Measurements from ENCODE around the gene FLAD1.

The FLAD1 gene

DNA sequence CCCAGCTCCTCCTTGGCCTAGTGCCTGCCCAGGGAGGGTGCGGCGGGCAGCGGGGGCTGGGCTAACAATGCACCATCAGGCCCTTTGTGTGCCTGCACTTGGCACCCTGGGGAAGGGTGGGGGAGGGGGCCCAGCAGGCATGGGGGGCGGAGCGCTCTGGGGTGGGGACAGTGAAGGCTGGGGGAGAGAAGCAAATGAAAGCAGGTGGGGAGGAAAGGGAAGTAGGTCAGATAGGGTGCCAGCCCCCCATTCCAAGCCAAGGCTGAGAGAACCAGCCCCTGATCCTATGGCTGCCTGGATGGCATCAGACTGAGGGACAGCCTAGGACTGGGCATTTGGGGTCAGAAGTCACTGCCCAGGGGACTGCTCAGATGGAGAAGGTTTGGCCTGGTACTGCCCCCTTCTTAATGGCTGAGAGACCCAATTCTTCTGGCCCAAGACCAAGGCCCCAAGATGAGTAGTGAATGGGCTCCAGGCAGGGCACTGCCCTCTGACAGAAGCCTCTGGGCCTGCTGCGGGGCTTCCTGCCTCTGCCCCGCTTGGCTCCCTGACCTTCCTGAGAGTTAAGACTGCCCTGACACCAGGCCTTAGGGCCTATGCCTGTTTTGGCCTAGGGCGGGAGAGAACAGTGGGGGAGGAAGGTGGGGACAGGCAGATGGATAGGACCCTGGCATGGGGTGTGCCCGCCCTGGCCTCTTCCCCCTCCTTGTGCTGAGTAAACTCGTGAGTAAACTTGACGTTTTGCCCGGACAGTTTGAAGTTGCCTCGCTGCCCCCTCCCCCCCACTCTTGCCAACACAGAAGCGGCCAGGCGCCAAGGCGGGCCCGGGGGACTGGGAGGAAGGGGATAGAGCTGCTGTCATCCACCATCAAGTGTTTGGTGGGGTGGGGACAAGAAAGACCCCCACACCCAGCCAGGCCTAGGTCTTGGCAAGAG, 22.2 kb downstream of the FLAD1 start:
- DNase-seq: no peak

DNA sequence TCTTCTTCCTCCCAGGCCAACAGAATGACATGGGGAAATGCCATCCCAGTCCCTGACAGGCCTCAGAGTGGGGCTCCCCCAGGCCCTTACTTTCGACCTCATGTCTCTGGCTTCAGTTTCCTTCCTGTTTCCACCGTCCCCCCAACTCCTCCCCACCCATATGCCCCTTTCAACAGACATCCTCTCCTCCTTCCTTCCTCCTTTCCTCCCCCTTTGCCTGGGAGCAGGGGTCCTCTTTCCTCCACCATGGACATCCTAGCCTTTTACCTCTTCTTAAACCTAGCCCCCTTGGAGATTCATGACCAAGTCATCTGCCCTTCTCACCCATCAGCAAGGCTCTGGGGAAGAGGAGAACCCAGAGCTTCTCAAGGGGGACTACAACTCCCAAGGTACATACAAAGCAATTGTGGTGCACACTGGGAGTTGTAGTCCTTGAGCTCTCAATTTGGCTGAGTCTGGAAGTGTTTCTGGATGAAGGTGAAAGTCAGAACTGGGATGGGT, 23.5 kb downstream of the FLAD1 start:
- no peak for DNase-seq

DNA sequence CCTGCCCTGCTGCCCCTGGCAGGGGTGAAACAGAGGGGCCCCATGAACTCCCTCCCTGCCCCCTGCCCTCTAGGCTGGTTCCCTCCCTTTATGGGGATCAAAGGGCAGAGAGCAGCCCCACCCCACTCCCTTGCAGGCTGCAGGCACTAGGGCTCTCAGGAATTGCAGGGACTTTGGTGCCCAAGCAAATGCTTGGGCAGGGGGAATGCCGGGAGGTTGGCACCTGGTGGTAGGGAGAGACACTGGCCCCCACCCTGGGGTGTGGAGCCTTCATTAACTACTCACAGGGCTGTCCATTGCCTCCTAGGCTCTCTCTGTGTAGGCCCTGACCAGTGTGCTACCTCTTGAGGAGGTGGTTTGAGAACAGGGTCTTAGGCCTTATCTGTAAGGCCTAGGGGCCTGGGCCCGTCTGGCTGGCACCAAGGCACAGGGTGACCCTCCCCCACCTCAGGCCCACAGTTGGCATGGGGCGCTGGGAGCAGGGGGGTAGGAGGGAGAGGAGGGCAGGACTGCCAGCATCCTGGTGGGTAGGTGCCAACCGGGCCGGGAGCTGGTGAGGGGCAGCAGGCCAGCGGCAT, 24.2 kb downstream of the FLAD1 start:
- DNase-seq: no peak

DNA sequence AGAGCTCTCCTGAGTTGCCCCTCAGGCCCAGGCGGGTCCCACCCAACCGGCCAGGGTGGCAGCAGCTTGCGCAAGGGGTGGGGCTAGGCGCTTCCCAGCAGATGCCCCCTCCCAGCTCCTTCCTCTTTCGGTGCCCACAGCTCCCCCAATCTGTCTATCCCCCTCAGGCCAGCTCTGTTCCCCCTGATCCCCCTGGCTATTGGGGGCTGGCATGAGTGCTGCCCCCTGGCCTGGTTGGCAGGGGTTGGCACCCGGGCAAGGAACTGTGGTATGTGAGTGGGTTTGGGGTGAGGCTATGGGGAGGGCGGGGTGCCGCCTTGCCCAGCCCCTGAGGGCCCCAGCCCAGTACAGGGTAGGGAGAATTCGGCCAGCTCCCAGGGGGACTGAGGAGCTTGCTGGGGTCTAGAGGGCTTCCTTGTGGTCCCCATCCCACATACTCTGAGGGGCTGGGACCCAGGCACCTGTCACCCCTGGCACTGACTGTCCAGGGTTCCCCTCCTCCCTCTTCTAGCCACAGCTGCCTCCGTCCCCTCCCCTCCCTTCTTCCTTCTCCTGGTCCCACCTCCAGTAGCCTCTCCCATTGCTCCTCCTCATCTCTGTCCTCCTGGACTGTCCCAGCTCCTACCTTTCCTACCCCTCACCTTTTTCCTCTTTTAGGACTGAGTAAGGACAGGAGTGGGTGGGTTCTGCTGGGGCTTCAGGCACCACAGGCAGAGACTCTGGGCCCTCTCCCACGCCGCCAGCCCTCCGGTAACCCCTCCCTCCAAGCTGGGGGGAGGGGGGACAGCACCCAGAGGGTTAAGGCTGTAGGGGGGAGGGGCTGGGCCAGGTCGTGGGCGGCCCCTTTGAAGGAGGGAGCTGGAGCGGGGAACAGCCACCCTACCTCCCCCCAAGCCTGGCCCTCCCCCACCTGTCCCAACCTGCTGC, 25.1 kb downstream of the FLAD1 start:
- no peak for DNase-seq

DNA sequence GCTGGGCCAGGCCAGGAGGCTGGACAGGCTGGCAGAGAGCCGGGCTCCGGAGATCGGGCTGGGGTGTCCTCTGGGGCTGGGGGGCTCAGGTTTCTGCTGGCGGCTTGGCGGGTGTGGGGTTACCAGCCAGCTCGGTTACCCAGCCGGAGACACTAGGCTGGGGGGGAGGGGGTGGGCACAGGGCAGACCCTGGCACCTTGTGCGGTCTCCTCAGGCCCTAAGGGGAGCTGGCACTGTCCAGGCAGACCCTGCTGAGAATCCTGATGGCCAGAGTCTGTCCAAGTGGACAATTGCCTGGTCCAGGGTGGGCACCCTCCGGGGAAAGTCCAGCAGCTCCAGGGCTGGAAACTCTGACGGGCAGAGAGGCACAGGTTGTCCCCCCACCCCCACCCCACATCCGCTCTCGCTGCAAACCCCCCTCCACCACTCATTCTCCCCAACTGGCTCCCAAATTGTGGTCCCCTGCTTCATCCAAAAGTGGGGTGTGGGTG, 26.1 kb downstream of the FLAD1 start:
- no peak for DNase-seq

DNA sequence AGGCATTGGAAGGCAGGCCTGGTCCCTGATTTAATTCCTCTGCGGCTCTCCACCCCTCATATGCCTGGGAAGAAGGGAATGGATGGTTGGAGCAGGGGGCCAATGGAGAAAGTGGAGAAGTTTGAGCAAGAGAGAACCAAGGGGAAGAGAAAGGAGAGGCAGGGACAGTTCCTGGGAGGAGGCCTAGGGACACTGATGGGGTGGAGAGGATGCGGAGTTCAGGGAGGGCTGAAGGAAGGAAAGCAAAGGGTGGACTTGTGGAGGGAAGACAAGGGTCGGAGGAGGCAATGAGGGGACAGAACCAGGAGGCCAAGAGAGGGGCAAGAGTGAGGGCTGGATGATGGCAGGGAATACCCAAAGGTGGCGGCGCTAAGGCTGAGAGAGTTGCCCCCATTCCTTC, 26.6 kb downstream of the FLAD1 start:
- no peak for DNase-seq

DNA sequence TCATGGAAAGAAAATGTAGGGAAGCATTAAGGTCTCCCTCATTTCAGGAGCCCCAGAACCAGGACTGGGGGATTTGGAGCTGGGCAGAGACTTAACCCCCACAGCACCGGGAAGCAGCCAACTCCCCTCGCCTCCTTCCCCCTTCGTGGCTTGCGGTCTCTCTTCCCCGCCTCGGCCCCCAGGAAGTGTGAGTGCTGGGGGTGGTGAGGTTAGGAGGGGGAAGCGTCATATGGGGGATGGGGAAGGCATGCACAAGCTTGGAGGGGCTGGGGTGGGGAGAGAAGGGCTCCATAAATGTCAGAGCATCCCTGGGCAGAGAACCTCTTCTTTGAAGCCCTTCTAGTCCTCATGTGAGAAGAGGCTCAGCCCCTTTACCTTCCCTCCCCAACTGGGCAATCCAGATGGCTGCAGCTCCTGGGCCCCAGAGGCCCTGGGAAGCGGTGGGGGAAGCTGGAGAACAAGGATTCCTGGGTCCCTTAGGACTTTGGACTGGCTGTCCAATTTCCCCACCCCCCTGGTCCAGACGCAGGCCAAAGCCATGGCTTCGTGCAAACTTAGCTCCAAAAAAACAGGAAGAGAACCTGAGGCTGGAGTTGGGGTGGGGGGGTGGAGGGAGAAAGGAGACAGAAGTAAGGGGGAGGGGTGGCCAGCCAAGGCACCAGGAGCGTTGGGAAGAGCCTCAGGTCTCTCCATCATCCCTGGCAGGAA, 27.2 kb downstream of the FLAD1 start:
- DNase-seq: no peak

DNA sequence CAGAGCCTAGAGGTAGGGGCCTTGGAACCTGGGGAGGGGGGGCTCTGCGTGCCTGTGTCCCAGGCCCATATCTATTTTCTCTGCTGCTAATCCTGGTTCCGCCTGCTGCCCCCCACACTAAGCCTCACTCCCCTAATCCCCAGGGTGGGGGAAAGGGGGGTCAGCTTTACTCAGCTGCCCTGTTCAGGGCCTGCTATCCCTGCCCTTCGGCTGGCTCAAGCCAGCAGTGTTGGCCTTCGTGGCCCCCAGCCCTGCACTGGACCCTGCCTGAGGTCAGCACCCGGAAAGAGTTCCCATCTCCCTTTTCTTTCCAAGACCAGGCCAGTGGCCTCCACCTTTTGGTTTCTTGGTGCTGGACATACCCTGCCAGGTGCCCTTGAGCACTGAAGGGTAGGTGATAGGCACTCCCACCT, 27.9 kb downstream of the FLAD1 start:
- DNase-seq: no peak

DNA sequence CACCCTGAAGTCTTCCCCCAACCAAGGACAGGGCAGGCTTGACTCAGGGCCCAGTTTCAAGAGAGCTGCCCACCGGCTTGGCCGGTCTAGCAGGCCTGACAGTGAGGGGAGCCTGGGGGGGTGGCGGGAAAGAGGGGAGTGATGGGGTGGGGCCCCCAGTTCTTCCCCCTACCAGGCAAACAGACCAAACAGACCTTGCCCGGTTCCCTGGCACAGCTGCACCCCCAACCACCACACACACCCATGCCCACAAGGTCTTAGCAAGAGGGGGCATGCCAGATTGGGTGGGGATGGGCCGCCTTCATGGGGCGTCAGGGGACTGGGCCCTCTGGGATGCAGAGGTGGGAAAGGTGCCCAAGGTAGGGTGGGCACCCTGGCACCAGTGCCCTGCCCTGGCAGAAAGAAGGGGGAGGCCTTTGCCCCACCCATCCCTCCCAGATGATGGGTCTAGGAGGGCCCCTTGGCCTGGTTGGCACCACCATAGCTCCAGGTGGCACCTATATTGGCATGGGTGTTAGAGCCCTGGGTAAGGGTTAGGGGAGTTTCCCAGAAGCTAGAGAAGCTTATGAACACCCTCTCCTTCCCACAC, 28.4 kb downstream of the FLAD1 start:
- no peak for DNase-seq

DNA sequence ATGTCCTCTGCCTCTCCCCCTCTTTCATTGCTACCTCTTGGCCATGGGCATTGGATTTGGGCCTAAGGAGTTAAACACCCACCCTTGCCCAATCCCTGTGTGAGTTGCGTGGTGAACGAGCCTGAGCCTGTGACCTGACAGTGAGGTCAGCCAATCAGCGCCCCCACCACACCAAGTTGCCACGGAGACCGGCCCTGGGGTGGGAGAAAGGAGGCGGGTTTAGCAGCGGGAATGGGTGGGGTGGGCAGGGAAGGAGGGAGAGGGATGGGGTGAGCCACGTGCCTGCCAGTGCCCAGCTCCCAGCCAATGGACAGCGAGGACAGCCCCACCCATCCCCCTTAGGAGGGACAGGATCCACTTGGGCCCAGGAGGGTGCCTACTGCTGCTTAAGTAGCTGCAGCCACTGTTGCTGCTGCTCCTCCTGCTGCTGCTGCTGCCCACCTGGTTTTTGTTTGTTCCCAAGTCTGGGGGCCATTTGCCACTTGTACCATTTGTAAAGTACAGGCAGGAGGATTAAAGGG, 28.9 kb downstream of the FLAD1 start:
- no peak for DNase-seq

DNA sequence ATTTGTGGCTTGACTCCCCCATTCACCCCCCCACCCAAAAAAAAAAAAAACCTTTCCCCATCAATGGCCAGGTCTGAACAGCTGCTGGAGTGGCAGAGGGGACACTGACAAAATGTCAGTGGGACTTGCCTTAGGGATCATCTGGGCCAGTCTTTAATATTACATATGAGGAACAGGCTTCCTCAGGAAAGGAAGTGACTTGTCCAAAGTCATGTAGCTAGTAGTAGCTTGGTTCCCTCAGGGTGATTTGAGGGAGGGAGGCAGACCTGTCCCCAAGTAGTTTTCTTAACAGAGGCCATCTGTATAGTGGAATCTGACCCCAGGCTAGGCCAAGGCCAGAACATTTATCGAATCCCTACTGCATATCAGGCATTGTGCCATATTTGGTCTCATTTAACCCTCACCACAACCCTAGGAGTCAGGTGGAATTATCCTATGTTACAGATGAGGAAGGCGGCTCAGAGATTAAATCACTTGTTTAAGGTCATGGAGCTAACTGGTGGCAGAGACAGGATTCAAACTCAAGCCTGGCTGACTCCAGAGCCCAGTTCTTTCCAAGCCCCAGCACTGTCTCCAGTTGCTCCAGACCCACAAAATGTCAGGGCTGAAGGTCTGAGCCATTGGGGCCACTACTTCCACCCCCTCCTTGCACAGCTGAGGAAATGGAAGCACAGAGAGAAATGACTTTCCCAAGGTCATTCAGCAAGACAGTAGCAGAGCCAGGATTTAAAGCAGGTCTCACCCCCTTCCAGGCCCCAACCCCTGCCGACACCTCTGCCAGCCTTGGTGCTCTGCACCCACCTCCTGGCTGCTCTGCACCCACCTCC, 29.8 kb downstream of the FLAD1 start:
- no peak for DNase-seq

DNA sequence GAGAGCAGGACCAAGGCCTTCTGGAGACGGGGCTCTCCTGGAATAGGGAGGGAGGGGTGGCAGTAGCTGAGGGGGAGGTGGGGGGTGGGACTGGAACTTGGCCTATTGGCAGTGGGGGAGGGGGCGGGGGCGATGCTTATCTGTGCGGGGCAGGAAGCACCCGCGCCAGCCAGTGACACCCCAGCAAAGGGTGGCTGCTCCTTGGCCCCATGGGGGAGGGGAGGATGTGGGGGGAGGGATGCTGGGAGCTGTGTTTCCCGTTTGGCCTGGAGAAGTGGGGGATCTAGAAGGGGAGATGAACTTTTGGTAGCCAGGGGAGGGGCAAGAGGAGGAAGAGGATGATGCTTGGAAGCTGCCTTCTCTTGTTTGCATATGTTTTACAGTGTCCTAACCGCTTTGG, 30.5 kb downstream of the FLAD1 start:
- DNase-seq: no peak

DNA sequence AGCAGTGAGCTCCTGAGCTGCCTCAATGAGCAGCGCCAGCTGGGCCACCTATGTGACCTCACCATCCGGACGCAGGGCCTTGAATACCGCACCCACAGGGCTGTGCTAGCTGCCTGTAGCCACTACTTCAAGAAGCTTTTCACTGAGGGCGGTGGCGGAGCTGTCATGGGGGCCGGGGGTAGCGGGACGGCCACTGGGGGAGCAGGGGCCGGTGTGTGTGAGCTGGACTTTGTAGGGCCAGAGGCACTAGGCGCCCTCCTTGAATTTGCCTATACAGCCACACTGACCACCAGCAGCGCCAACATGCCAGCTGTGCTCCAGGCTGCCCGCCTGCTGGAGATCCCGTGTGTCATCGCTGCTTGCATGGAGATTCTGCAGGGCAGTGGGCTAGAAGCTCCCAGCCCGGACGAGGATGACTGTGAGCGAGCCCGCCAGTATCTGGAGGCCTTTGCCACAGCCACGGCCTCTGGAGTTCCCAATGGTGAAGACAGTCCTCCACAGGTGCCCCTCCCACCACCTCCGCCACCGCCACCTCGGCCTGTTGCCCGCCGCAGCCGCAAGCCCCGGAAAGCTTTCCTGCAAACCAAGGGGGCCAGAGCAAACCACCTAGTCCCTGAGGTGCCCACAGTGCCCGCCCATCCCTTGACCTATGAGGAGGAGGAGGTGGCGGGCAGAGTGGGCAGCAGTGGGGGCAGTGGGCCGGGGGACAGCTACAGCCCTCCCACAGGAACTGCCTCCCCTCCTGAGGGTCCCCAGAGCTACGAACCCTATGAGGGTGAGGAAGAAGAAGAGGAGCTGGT, 31.8 kb downstream of the FLAD1 start:
- DNase-seq: no peak

DNA sequence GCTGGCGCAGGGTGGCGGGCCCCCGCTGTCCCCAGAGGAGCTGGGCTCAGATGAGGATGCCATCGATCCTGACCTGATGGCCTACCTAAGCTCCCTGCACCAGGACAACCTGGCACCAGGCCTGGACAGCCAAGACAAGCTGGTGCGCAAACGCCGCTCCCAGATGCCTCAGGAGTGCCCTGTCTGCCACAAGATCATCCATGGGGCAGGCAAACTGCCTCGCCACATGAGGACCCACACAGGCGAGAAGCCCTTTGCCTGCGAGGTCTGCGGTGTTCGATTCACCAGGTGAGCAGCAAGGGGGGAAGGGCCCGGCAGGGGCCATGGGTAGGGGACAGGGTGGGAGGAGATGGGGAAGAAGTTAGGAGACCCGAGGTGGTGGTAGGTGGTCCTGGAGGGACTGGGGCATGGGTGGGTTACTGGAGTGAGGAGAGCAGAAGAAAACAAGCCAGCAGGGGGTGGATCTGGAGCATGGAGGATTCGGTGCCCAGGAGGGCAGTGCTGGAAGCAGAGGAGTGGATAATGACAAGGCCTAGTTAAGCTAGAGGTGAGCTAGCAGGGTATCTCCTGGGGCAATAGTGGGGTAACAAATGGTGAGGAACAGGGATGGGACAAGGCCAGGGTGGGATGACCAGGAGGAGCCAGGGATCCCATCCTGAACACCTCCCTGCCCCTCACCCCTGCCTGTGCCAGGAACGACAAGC, 32.5 kb downstream of the FLAD1 start:
- no peak for DNase-seq

DNA sequence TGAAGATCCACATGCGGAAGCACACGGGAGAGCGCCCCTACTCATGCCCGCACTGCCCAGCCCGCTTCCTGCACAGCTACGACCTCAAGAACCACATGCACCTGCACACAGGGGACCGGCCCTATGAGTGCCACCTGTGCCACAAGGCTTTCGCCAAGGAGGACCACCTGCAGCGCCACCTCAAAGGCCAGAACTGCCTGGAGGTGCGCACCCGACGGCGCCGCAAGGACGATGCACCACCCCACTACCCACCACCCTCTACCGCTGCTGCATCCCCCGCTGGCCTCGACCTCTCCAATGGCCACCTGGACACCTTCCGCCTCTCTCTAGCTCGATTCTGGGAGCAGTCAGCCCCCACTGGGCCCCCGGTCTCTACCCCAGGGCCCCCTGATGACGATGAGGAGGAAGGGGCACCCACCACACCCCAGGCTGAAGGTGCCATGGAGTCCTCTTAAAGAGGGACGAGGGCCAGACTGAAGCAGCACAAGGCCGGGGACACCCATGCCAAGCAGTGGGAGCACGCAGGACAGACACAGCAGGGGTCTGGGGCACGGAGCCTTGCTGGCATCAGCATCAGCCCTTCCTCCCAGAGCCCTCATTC, 33.2 kb downstream of the FLAD1 start:
- DNase-seq: no peak

DNA sequence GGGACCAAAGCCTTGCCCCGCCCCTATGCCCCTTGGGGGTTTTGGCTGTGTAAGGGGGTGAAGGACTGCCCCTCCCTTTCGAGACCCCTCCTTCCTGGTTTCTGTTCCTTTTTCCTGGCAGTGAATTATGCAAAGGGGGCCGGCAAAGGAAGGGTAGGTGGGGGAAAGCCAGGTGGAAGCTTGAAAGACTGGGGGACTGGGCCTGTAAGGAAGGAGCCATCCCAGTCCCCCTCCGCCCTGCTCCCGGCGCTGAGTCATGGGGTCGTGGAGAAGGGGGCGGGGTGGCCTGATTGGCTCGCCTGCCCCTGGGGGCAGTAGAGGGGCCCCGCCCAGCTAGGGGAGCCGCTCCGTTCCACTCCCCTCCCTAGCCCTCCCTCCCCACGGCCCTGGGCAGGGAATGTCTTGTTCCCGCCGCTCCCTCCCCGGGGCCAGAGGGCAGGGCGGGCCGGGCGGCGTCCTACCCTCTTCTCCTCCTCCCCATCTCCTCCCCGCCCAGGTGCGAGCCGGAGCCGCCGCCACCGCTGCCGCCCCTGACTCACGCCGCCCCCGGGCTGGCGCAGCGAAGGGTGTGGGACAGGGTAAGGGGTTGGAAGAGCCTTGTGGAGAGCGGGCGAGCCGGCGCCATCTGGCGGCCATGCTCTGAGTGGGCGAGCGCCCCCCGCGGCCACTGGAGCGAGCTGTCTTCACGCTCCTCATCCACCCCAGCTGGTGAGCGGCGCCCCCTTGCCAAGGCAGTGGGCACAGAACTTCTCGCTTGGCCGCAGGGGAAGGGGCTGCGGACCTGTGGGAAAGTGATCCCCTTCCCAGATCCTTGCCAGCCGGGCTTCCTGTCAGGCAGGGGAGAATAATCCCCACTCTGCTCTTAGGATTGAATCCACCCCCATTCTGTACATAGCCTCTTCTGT, 34.1 kb downstream of the FLAD1 start:
- DNase-seq: peak; percentile 80

DNA sequence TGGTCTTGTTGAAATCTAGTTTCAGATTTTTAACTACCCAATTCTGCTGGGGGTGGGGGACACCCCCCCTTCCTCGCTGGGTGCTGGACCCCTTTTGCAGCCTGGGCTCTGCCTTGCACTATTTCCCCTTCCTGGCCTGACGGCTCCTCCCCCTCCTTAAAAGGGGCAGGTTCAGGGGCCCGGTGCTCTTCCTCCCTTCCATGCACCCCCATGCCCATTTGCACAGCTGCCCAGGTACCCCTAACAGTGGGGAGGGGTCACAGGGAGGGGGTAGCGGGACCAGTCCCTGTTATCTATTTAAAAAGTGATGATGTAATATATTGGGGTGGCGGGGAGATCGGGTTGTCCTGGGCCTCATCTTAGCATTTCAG, 34.8 kb downstream of the FLAD1 start:
- DNase-seq: no peak
